Measurements from ENCODE around the gene HJV. TPM values are rescaled to one million over a fixed set of nuclear protein-coding genes. Genes with fewer than 3 reads are reported as not detected.

Gene HJV
- total and polyA plus RNA-seq, 2 of the 13 experiments (the other 11 are each of a cell fraction or from before 2014, with no cell fraction given), result 0.18 TPM; not detected in 1

DNA sequence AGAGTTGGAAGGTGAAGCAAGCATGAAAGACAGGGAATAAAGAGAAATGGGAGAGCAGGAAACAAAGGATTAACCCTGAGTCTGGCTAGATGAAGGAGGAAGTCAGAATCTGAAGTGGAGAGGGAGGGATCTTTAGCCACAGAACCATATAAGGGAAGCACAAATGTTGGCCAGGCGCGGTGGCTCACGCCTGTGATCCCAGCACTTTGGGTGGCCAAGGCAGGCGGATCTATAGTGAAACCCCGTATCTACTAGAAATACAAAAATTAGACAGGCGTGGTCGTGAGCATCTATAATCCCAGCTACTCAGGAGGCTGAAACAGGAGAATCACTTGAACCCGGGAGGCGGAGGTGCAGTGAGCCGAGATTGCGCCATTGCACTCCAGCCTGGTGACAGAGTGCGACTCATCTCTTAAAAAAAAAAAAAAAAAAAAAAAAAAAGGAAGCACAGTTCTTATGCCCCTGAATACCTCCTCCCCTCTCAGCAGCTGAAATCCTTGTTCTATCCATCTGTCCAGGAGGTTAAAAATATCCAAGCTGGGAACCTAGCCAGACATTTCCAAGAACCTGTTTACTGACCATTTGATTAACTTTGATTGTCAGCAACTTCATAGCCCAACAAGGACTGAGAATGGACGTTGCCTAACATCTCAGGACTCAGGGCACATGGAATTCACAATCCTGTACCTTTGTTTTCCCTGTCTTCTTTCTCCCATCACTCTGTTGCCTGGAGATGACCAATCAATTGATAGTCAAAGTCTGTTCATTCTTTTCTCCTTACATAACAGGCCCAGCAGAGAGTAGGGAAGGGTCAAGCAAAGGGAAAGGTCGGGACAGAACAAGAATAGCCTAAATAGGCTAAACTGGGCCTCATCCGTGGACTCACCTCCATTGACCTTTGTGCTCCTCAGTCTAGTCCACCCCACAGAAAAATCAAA, 35.8 kb downstream of the HJV start:
- Histone ChIP-seq H3K27ac (ENCODE audit: extremely low read length, insufficient read depth, low read length) (no peak overlapping the region), H3K4me3 (replicated peaks in 1 of 3; ENCODE audit: insufficient read depth in 1 of 3, low read depth in 2 of 3, low read length in 3 of 3) (peak overlapping the region; percentile 11 to 51 (median 14); a peak in 3 of 6 replicates), H3K36me3 (replicated peaks in 1 of 2; ENCODE audit: control insufficient read depth in 1 of 2, insufficient read depth in 2 of 2, low read length in 2 of 2) (no peaks in the 10 kb centered on the region), H3K4me2 (ENCODE audit: low read depth, low read length) (peak overlapping the region; percentile 79), H3K79me2 (ENCODE audit: insufficient read depth, low read length) (no peaks in the 10 kb centered on the region), H2AFZ (ENCODE audit: low read length) (peak overlapping the region; percentile 11), H3K9ac (ENCODE audit: insufficient read depth, low read depth, low read length) (no peak overlapping the region), H3K4me1 (ENCODE audit: insufficient read depth, low read length) (peaks cover 76% of the 10 kb centered on the region), H3K9me3 (ENCODE audit: low read length) (no peaks in the 10 kb centered on the region), H3K27me3 (ENCODE audit: control insufficient read depth in 1 of 2, insufficient read depth in 2 of 2, low read length in 2 of 2) (no peaks in the 10 kb centered on the region), H4K20me1 (ENCODE audit: insufficient read depth, low read length) (no peaks in the 10 kb centered on the region)
- FAIRE-seq (peak; percentile 56), DNase-seq (ENCODE audit: low spot score) (peak; percentile 56), ATAC-seq (peak; percentile 44)
- ChIA-PET CTCF (ENCODE audit: low intra/inter-chr PET ratio, low total read pairs) (no interaction called here), POLR2A (interaction anchor here (0.6 to 2.1 kb wide), 3 partner anchors 21 to 109 kb away, joined by 3 to 7 read pairs (median 4); partner anchors contain the start of genes ANKRD34A, POLR3GL and RBM8A)
- BruUV-seq (replicated peaks), result no TSS peak
- WGBS (ENCODE audit: low lambda C conversion rate), result 9% methylated on average over 15 of the region's 15 CpGs
- in situ Hi-C loops (cut with HindIII; ENCODE audit: extremely low pct_ligation_motif_present, low pct_unique_long_range_greater_than_20kb), result no loop called here
- intact Hi-C loops (cut with micrococcal nuclease; ENCODE audit: unreplicated experiment), result loop anchor here (2.0 kb wide), 1 partner anchor 13 kb away; no protein-coding TSS in a partner anchor
- no peak for TF ChIP-seq ZSCAN12 (CRISPR knock-in tag; IDR thresholded peaks at IDR 0.05)
- no peak for TF ChIP-seq ZNF496 (CRISPR knock-in tag; IDR thresholded peaks at IDR 0.05; ENCODE audit: insufficient replicate concordance)
- no peak for TF ChIP-seq NFIB (CRISPR knock-in tag; IDR thresholded peaks at IDR 0.05; ENCODE audit: borderline replicate concordance)
- no peak for TF ChIP-seq ZFP82 (CRISPR knock-in tag; IDR thresholded peaks at IDR 0.05; ENCODE audit: borderline replicate concordance)
- TF ChIP-seq ZNF17 (CRISPR knock-in tag; IDR thresholded peaks at IDR 0.05), result no peak
- TF ChIP-seq HNF4G (IDR thresholded peaks at IDR 0.05; ENCODE audit: borderline replicate concordance, low read depth, low read length), result peak; percentile 53
- TF ChIP-seq HNF4G (CRISPR knock-in tag; IDR thresholded peaks at IDR 0.05; ENCODE audit: borderline replicate concordance, low read depth), result no peak
- TF ChIP-seq ZNF780A (CRISPR knock-in tag; IDR thresholded peaks at IDR 0.05), result no peak
- no peak for TF ChIP-seq SRSF4 (IDR thresholded peaks at IDR 0.05; ENCODE audit: low read depth, low read length, poor library complexity, severe bottlenecking)
- no peak for TF ChIP-seq ONECUT2 (CRISPR knock-in tag; IDR thresholded peaks at IDR 0.05)
- TF ChIP-seq SIN3B (IDR thresholded peaks at IDR 0.05; ENCODE audit: low read length), result no peak
- TF ChIP-seq SOX5 (CRISPR knock-in tag; IDR thresholded peaks at IDR 0.05; ENCODE audit: borderline replicate concordance), result 0 out of 2 replicates have a peak, but pooled peaks have one; percentile 25
- TF ChIP-seq PAX8 (CRISPR knock-in tag; IDR thresholded peaks at IDR 0.05; ENCODE audit: borderline replicate concordance), result no peak
- no peak for TF ChIP-seq EHMT2 (IDR thresholded peaks at IDR 0.05; ENCODE audit: borderline replicate concordance, low read depth, low read length)
- peak; percentile 59; the same call in 1 of the 2 replicates for TF ChIP-seq MEF2D (CRISPR knock-in tag; IDR thresholded peaks at IDR 0.05)
- TF ChIP-seq, protein P1, sequence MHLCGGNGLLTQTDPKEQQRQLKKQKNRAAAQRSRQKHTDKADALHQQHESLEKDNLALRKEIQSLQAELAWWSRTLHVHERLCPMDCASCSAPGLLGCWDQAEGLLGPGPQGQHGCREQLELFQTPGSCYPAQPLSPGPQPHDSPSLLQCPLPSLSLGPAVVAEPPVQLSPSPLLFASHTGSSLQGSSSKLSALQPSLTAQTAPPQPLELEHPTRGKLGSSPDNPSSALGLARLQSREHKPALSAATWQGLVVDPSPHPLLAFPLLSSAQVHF (CRISPR knock-in tag; IDR thresholded peaks at IDR 0.05), result no peak
- TF ChIP-seq, protein P2, sequence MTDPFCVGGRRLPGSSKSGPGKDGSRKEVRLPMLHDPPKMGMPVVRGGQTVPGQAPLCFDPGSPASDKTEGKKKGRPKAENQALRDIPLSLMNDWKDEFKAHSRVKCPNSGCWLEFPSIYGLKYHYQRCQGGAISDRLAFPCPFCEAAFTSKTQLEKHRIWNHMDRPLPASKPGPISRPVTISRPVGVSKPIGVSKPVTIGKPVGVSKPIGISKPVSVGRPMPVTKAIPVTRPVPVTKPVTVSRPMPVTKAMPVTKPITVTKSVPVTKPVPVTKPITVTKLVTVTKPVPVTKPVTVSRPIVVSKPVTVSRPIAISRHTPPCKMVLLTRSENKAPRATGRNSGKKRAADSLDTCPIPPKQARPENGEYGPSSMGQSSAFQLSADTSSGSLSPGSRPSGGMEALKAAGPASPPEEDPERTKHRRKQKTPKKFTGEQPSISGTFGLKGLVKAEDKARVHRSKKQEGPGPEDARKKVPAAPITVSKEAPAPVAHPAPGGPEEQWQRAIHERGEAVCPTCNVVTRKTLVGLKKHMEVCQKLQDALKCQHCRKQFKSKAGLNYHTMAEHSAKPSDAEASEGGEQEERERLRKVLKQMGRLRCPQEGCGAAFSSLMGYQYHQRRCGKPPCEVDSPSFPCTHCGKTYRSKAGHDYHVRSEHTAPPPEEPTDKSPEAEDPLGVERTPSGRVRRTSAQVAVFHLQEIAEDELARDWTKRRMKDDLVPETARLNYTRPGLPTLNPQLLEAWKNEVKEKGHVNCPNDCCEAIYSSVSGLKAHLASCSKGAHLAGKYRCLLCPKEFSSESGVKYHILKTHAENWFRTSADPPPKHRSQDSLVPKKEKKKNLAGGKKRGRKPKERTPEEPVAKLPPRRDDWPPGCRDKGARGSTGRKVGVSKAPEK (CRISPR knock-in tag; IDR thresholded peaks at IDR 0.05; ENCODE audit: borderline replicate concordance), result no peak
- TF ChIP-seq, protein P3, sequence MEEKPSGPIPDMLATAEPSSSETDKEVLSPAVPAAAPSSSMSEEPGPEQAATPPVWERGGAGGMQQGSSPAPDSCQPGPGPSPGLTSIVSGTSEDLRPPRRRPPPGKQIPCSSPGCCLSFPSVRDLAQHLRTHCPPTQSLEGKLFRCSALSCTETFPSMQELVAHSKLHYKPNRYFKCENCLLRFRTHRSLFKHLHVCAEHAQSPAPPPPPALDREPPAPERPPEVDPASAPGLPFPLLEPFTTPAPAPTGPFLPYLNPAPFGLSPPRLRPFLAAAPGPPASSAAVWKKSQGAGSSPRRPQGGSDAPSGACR (CRISPR knock-in tag; IDR thresholded peaks at IDR 0.05), result no peak
- peak; percentile 87 for TF ChIP-seq RARA (CRISPR knock-in tag; IDR thresholded peaks at IDR 0.05)
- TF ChIP-seq ZFP36L2 (CRISPR knock-in tag; IDR thresholded peaks at IDR 0.05), result no peak
- TF ChIP-seq GATAD2A (CRISPR knock-in tag; IDR thresholded peaks at IDR 0.05), result 0 out of 2 replicates have a peak, but pooled peaks have one; percentile 27
